PC-3 (cell line): Measurements from ENCODE around the gene POPDC2. TPM values are rescaled to one million over a fixed set of nuclear protein-coding genes. Genes with fewer than 3 reads are reported as not detected.

Source experiments
- ATAC-seq: fragments of 200-7000 bp; cut with Tn5 transposase; 2 replicates; pipeline ENCODE4 v1.9.1; 2020; ENCODE audit warnings: mild to moderate bottlenecking, moderate library complexity
- BruUV-seq: library from RNA; stranded (reverse); fragments of 400-500 nt; replicated peaks from 2 replicates; lab custom pipeline; 2021; lab: Mats Ljungman, UMichigan
- CTCF ChIA-PET: fragments of 300-600 bp; sonication (Branson Sonifier 250); formaldehyde crosslinking; loops from one replicate; lab custom pipeline; 2022; ENCODE audit warnings: antibody characterized with exemption; lab: Charles Lee
- POLR2A ChIA-PET: fragments of 300-600 bp; sonication (Branson Sonifier 250); formaldehyde crosslinking; loops from one replicate; lab custom pipeline; 2022; ENCODE audit warnings: antibody characterized with exemption; ENCODE audit not compliant: unreplicated experiment; lab: Charles Lee
- DNase-seq: peaks from one replicate; pipeline ENCODE4 v3.0.0-alpha.2; 2015
- H2AFZ ChIP-seq: fragments of 300-600 bp; sonication (generic); 2 replicates; pipeline ENCODE4 v1.6.0; 2016; ENCODE audit warnings: antibody characterized with exemption, low read length
- H3F3A ChIP-seq: fragments of 300-600 bp; sonication (generic); one replicate; pipeline ENCODE4 v1.6.0; 2017; ENCODE audit warnings: antibody characterized with exemption, low read length, control low read depth, mild to moderate bottlenecking; ENCODE audit not compliant: unreplicated experiment
- H3K27ac ChIP-seq: fragments of 300-600 bp; sonication (generic); 2 replicates; pipeline ENCODE4 v1.5.1; 2016; ENCODE audit warnings: mild to moderate bottlenecking, low read length
- H3K27me3 ChIP-seq: fragments of 300-600 bp; sonication (generic); 2 replicates; pipeline ENCODE4 v1.6.1; 2016; ENCODE audit warnings: low read length, mixed read lengths
- H3K36me3 ChIP-seq: fragments of 300-600 bp; sonication (generic); 2 replicates; pipeline ENCODE4 v1.6.1; 2016; ENCODE audit warnings: low read depth, mixed run types, low read length, mixed read lengths
- H3K4me1 ChIP-seq: fragments of 300-600 bp; sonication (generic); 2 replicates; pipeline ENCODE4 v1.5.1; 2016; ENCODE audit warnings: low read length; ENCODE audit not compliant: insufficient read depth
- H3K4me2 ChIP-seq: fragments of 300-600 bp; sonication (generic); 2 replicates; pipeline ENCODE4 v1.6.0; 2016; ENCODE audit warnings: low read length
- H3K4me3 ChIP-seq: fragments of 300-600 bp; sonication (generic); 2 replicates; pipeline ENCODE4 v1.5.1; 2016; ENCODE audit warnings: mild to moderate bottlenecking, low read length, mixed read lengths
- H3K79me2 ChIP-seq: fragments of 300-600 bp; sonication (generic); 2 replicates; pipeline ENCODE4 v1.6.1; 2017; ENCODE audit warnings: low read length, mixed read lengths
- H3K9ac ChIP-seq: fragments of 300-600 bp; sonication (generic); 2 replicates; pipeline ENCODE4 v1.6.0; 2016; ENCODE audit warnings: mild to moderate bottlenecking, low read length
- H3K9me2 ChIP-seq: fragments of 300-600 bp; sonication (generic); replicated peaks from 2 replicates; pipeline ENCODE4 v1.6.1; 2016; ENCODE audit warnings: mixed run types, low read length, mixed read lengths
- H3K9me3 ChIP-seq: fragments of 300-600 bp; sonication (generic); 2 replicates; pipeline ENCODE4 v1.6.1; 2016; ENCODE audit warnings: low read length, mixed read lengths
- H4K20me1 ChIP-seq: fragments of 300-600 bp; sonication (generic); 2 replicates; pipeline ENCODE4 v1.6.1; 2016; ENCODE audit warnings: low read length, mixed read lengths
- CTCF ChIP-seq: fragments of 300-600 bp; sonication (generic); conservative IDR thresholded peaks from 2 replicates; pipeline ENCODE4 v1.5.1; 2017; ENCODE audit warnings: antibody characterized with exemption, low read depth, mild to moderate bottlenecking, low read length
- EZH2 ChIP-seq: fragments of 300-600 bp; sonication (generic); IDR thresholded peaks from one replicate; pipeline ENCODE4 v1.6.1; 2017; ENCODE audit warnings: antibody characterized with exemption, mild to moderate bottlenecking, low read length; ENCODE audit not compliant: unreplicated experiment
- EZH2phosphoT487 ChIP-seq: fragments of 300-600 bp; sonication (generic); IDR thresholded peaks from 2 replicates; pipeline ENCODE4 v1.6.1; 2018; ENCODE audit warnings: mild to moderate bottlenecking, antibody characterized with exemption, low read length, borderline replicate concordance
- intact Hi-C: fragments of 100-400 bp; cut with micrococcal nuclease; formaldehyde crosslinking; loops from 2 replicates; pipeline ENCODE4 v1.9.0; 2023
- total RNA-seq: library from RNA; depleted of rRNA; stranded (reverse); fragments of >200 nt; gene quantifications from 2 replicates; pipeline ENCODE4 v1.2.3, GENCODE V29; 2014; rRNA removed

The POPDC2 gene
- total RNA-seq, 1 experiment from 2014 or later: 0.62 TPM

GRCh38 chr3:119592861-119593260 is 67.5 kb downstream of the POPDC2 start:
- no TSS peak for BruUV-seq
- peaks cover 5% of the 10 kb centered on the region; the same call in 1 of the 2 replicates for H3K4me1 ChIP-seq
- no peaks in the 10 kb centered on the region for H3K79me2 ChIP-seq
- no peak for TF ChIP-seq CTCF
- TF ChIP-seq EZH2: no peak
- TF ChIP-seq EZH2phosphoT487: no peak
- ChIA-PET POLR2A (no interaction called here), CTCF (no interaction called here)
- H3F3A ChIP-seq: no peaks in the 10 kb centered on the region
- H2AFZ ChIP-seq: no peak overlapping the region
- DNase-seq (no peak), ATAC-seq (no peak)
- no peaks in the 10 kb centered on the region for H4K20me1 ChIP-seq
- no peak overlapping the region for H3K9ac ChIP-seq
- H3K9me2 ChIP-seq: no peaks in the 10 kb centered on the region
- no peaks in the 10 kb centered on the region for H3K9me3 ChIP-seq
- intact Hi-C loops: no loop called here
- no peaks in the 10 kb centered on the region for H3K36me3 ChIP-seq
- no peaks in the 10 kb centered on the region for H3K27me3 ChIP-seq
- H3K27ac ChIP-seq: no peak overlapping the region
- H3K4me3 ChIP-seq: no peak overlapping the region
- H3K4me2 ChIP-seq: no peak overlapping the region

Other genes starting within 250 kb of the POPDC2 start
- 49.1 and 56.5 TPM in 2 replicates for gene TMEM39A, start 197.0 kb downstream of the POPDC2 start, total RNA-seq
- gene POGLUT1, start 191.6 kb downstream of the POPDC2 start, total RNA-seq: 10.5 and 11.6 TPM in 2 replicates
- 107 and 142 TPM in 2 replicates for gene TIMMDC1, start 162.0 kb downstream of the POPDC2 start, total RNA-seq
- not detected in 2 replicates for gene CD80, start 101.0 kb downstream of the POPDC2 start, total RNA-seq
- 4.7 and 5.6 TPM in 2 replicates for gene ADPRH, start 81.1 kb downstream of the POPDC2 start, total RNA-seq
- gene PLA1A, start 62.7 kb downstream of the POPDC2 start, total RNA-seq: 0.36 TPM in 1 of 2 replicates, not detected in the other
- 102 and 159 TPM in 2 replicates for gene COX17, start 16.8 kb upstream of the POPDC2 start, total RNA-seq
- gene CFAP91, start 42.4 kb upstream of the POPDC2 start, total RNA-seq: 0.17 and 1.1 TPM in 2 replicates
- gene NR1I2, start 121.5 kb upstream of the POPDC2 start, total RNA-seq: 0.04 TPM in 1 of 2 replicates, not detected in the other